Panc1 (cell line): Measurements from ENCODE around the gene CER1. TPM values are rescaled to one million over a fixed set of nuclear protein-coding genes. Genes with fewer than 3 reads are reported as not detected.

Source experiments
- ATAC-seq: fragments of 200-7000 bp; cut with Tn5 transposase; 2 replicates; pipeline ENCODE4 v1.9.1; 2020; ENCODE audit warnings: mild to moderate bottlenecking, moderate library complexity
- BruUV-seq: library from RNA; stranded (reverse); fragments of 400-500 nt; replicated peaks from 2 replicates; lab custom pipeline; 2021; lab: Mats Ljungman, UMichigan
- CTCF ChIA-PET: fragments of 300-600 bp; sonication (Branson Sonifier 250); formaldehyde crosslinking; loops from one replicate; lab custom pipeline; 2022; ENCODE audit warnings: antibody characterized with exemption; lab: Charles Lee
- POLR2A ChIA-PET: fragments of 300-600 bp; sonication (Branson Sonifier 250); formaldehyde crosslinking; loops from one replicate; lab custom pipeline; 2022; ENCODE audit warnings: antibody characterized with exemption; lab: Charles Lee
- DNase-seq: peaks from one replicate; pipeline ENCODE4 v3.0.0-alpha.2; 2010; ENCODE audit warnings: low read depth, low spot score
- H3K27ac ChIP-seq: 2 replicates; pipeline ENCODE4 v1.5.1; 2011; ENCODE audit warnings: mild to moderate bottlenecking, low read length, inconsistent platforms
- H3K27me3 ChIP-seq: fragments of 200-500 bp; sonication (Bioruptor generic); 2 replicates; pipeline ENCODE4 v1.6.0; 2014; ENCODE audit warnings: low read length, inconsistent platforms; ENCODE audit not compliant: control insufficient read depth, insufficient read depth
- H3K36me3 ChIP-seq: fragments of 200-500 bp; sonication (Bioruptor generic); 2 replicates; pipeline ENCODE4 v1.5.1; 2014; ENCODE audit warnings: inconsistent platforms, mild to moderate bottlenecking, low read length, moderate library complexity; ENCODE audit not compliant: control insufficient read depth, insufficient read depth
- H3K4me1 ChIP-seq: 2 replicates; pipeline ENCODE4 v1.5.1; 2011; ENCODE audit warnings: inconsistent platforms, mild to moderate bottlenecking, low read length, moderate library complexity; ENCODE audit not compliant: control insufficient read depth, insufficient read depth
- H3K4me3 ChIP-seq, 2 experiments: 2 replicates each; pipeline ENCODE4 v1.5.1; 2011 to 2012; ENCODE audit warnings: low read depth in 2 of 2, low read length in 2 of 2, mild to moderate bottlenecking in 2 of 2, inconsistent platforms in 1 of 2, moderate library complexity in 1 of 2
- H3K9me3 ChIP-seq: fragments of 200-500 bp; sonication (Bioruptor generic); 2 replicates; pipeline ENCODE4 v1.5.1; 2014; ENCODE audit warnings: low read depth, mild to moderate bottlenecking, inconsistent platforms, low read length, moderate library complexity; ENCODE audit not compliant: control insufficient read depth, insufficient read depth
- CTCF ChIP-seq: fragments of 450-650 bp; IDR thresholded peaks from 2 replicates; pipeline ENCODE4 v1.5.1; 2017; ENCODE audit warnings: mild to moderate bottlenecking
- POLR2AphosphoS5 ChIP-seq: IDR thresholded peaks from 2 replicates; pipeline ENCODE4 v1.6.1; 2012; ENCODE audit warnings: mild to moderate bottlenecking, low read depth, low read length, moderate library complexity
- REST ChIP-seq, 2 experiments: IDR thresholded peaks; 2 replicates each; pipeline ENCODE4 v1.6.1; 2011 to 2012; ENCODE audit warnings: low read depth in 2 of 2, control low read depth in 1 of 2, low read length in 1 of 2, mild to moderate bottlenecking in 1 of 2, moderate library complexity in 1 of 2; ENCODE audit not compliant: insufficient read depth in 1 of 2
- SIN3A ChIP-seq: IDR thresholded peaks from 2 replicates; pipeline ENCODE4 v1.6.1; 2012; ENCODE audit warnings: low read depth, mild to moderate bottlenecking, low read length, moderate library complexity, borderline replicate concordance; ENCODE audit not compliant: insufficient read depth
- TCF7L2 ChIP-seq: IDR thresholded peaks from 2 replicates; pipeline ENCODE4 v1.6.1; 2011; ENCODE audit warnings: mild to moderate bottlenecking, low read depth, low read length, inconsistent platforms
- in situ Hi-C: cut with HindIII; loops from 2 replicates; pipeline ENCODE4 v1.10.0; 2016; ENCODE audit warnings: low sequenced_read_pairs, low pct_unique_long_range_greater_than_20kb
- intact Hi-C: fragments of 100-400 bp; cut with micrococcal nuclease; formaldehyde crosslinking; loops from one replicate; pipeline ENCODE4 v1.10.0; 2022; ENCODE audit not compliant: unreplicated experiment
- total RNA-seq: library from RNA; stranded (reverse); gene quantifications from one replicate; pipeline ENCODE4 v1.2.1, GENCODE V29; 2021; ENCODE audit not compliant: unreplicated experiment

CER1 gene
- total RNA-seq, 1 experiment from 2014 or later, result not detected

- ChIA-PET POLR2A (no interaction called here), CTCF (no interaction called here)
- ATAC-seq (no peak), DNase-seq (no peak)
- Histone ChIP-seq H3K27me3 (no peaks in the 10 kb centered on the region), H3K36me3 (no peaks in the 10 kb centered on the region), H3K4me1 (no peaks in the 10 kb centered on the region), H3K9me3 (no peaks in the 10 kb centered on the region), H3K4me3 (no peak overlapping the region), H3K27ac (no peak overlapping the region)
- BruUV-seq, result no TSS peak
- in situ Hi-C loops, result no loop called here
- TF ChIP-seq POLR2AphosphoS5 (no peak), TCF7L2 (no peak)
- intact Hi-C loops, result no loop called here
These were observed 8.9 kb upstream of the CER1 start for GRCh38 chr9:14731294-14731981.

GRCh38 chr9:14730461-14730898 is 7.9 kb upstream of the CER1 start:
- Histone ChIP-seq H3K27ac (no peak overlapping the region), H3K9me3 (no peaks in the 10 kb centered on the region), H3K36me3 (no peaks in the 10 kb centered on the region), H3K27me3 (no peaks in the 10 kb centered on the region), H3K4me3 (no peak overlapping the region), H3K4me1 (no peaks in the 10 kb centered on the region)
- TF ChIP-seq POLR2AphosphoS5, result no peak
- TF ChIP-seq TCF7L2, result no peak
- no peak for TF ChIP-seq CTCF
- TF ChIP-seq SIN3A, result no peak
- TF ChIP-seq REST (IDR thresholded peaks at IDR 0.05; ENCODE audit: insufficient read depth in 1 of 2, low read depth in 2 of 2, low read length in 1 of 2), result no peak
- intact Hi-C loops (no loop called here), in situ Hi-C loops (no loop called here)
- no TSS peak for BruUV-seq
- ChIA-PET CTCF (no interaction called here), POLR2A (no interaction called here)
- DNase-seq, result no peak
- no peak for ATAC-seq

GRCh38 chr9:14723301-14723700 is 768 bp upstream of the CER1 start:
- POLR2A ChIA-PET, result no interaction called here
- Histone ChIP-seq H3K27me3 (no peaks in the 10 kb centered on the region), H3K9me3 (no peaks in the 10 kb centered on the region), H3K27ac (no peak overlapping the region), H3K36me3 (no peaks in the 10 kb centered on the region), H3K4me1 (no peaks in the 10 kb centered on the region), H3K4me3 (no peak overlapping the region)
- DNase-seq (no peak), ATAC-seq (no peak)
- intact Hi-C loops (no loop called here), in situ Hi-C loops (no loop called here)
- CTCF ChIA-PET, result no interaction called here
- no peak for TF ChIP-seq TCF7L2
- TF ChIP-seq SIN3A, result no peak
- no peak for TF ChIP-seq CTCF
- TF ChIP-seq REST (IDR thresholded peaks at IDR 0.05; ENCODE audit: insufficient read depth in 1 of 2, low read depth in 2 of 2, low read length in 1 of 2), result no peak
- no peak for TF ChIP-seq POLR2AphosphoS5
- no TSS peak for BruUV-seq
